ENCODE measurements around the gene NKAIN2. TPM values are rescaled to one million over a fixed set of nuclear protein-coding genes. Genes with fewer than 3 reads are reported as not detected.
"Not testable (repeated sequence)": the region's sequence is repeated elsewhere in the genome, so short reads cannot be mapped to it uniquely, and the experiment has no call there.

Gene NKAIN2
- total RNA-seq, 1 donor from 2014 or later = 4.0 TPM

GRCh38 chr6:124234801-124235200, 431.1 kb downstream of the NKAIN2 start:
- DNase-seq (ENCODE audit: low spot score) = no peak
- Mint-ChIP-seq H3K27me3 (ENCODE audit: low read depth) (no peaks in the 10 kb centered on the region), H3K27ac (ENCODE audit: unreplicated experiment) (no peak overlapping the region), H3K4me1 (ENCODE audit: low read depth) (peaks cover 3% of the 10 kb centered on the region), H3K36me3 (ENCODE audit: low read depth) (peaks cover 13% of the 10 kb centered on the region), H3K9me3 (ENCODE audit: low read depth) (peaks cover 13% of the 10 kb centered on the region), H3K4me3 (ENCODE audit: unreplicated experiment) (no peak overlapping the region)
- TF ChIP-seq CTCF (IDR thresholded peaks at IDR 0.05) = no peak

GRCh38 chr6:124237911-124238310, 434.2 kb downstream of the NKAIN2 start:
- Mint-ChIP-seq H3K36me3 (ENCODE audit: low read depth) (peaks cover 10% of the 10 kb centered on the region), H3K4me3 (ENCODE audit: unreplicated experiment) (no peak overlapping the region), H3K4me1 (ENCODE audit: low read depth) (no peaks in the 10 kb centered on the region), H3K27ac (ENCODE audit: unreplicated experiment) (no peak overlapping the region), H3K9me3 (ENCODE audit: low read depth) (peaks cover 17% of the 10 kb centered on the region), H3K27me3 (ENCODE audit: low read depth) (no peaks in the 10 kb centered on the region)
- no peak for TF ChIP-seq CTCF (IDR thresholded peaks at IDR 0.05)
- no peak for DNase-seq (ENCODE audit: low spot score)

GRCh38 chr6:124238408-124238807, 434.7 kb downstream of the NKAIN2 start:
- not testable (repeated sequence) for H3K27me3 Mint-ChIP-seq (ENCODE audit: low read depth)
- H3K9me3 Mint-ChIP-seq (ENCODE audit: low read depth) = peaks cover 17% of the 10 kb centered on the region

GRCh38 chr6:124254941-124255685, 451.4 kb downstream of the NKAIN2 start:
- no peaks in the 10 kb centered on the region for H3K9me3 Mint-ChIP-seq (ENCODE audit: low read depth)
- H3K36me3 Mint-ChIP-seq (ENCODE audit: low read depth) = no peaks in the 10 kb centered on the region
- H3K4me3 Mint-ChIP-seq (ENCODE audit: unreplicated experiment) = no peak overlapping the region
- no peak for DNase-seq (ENCODE audit: low spot score)
- H3K4me1 Mint-ChIP-seq (ENCODE audit: low read depth) = no peaks in the 10 kb centered on the region
- no peak overlapping the region for H3K27ac Mint-ChIP-seq (ENCODE audit: unreplicated experiment)
- H3K27me3 Mint-ChIP-seq (ENCODE audit: low read depth) = peaks cover 5% of the 10 kb centered on the region
- TF ChIP-seq CTCF (IDR thresholded peaks at IDR 0.05) = no peak

More at GRCh38 chr6:124238408-124238807, 434.7 kb downstream of the NKAIN2 start:
- DNase-seq (ENCODE audit: low spot score); H3K4me1 Mint-ChIP-seq (ENCODE audit: low read depth); H3K4me3 Mint-ChIP-seq (ENCODE audit: unreplicated experiment); H3K27ac Mint-ChIP-seq (ENCODE audit: unreplicated experiment); H3K36me3 Mint-ChIP-seq (ENCODE audit: low read depth): not testable (repeated sequence)

GRCh38 chr6:124260337-124260736, 456.7 kb downstream of the NKAIN2 start:
- no peak for TF ChIP-seq CTCF (IDR thresholded peaks at IDR 0.05)

GRCh38 chr6:124269733-124270132, 466.1 kb downstream of the NKAIN2 start:
- Mint-ChIP-seq H3K27ac (ENCODE audit: unreplicated experiment) (no peak overlapping the region), H3K27me3 (ENCODE audit: low read depth) (no peaks in the 10 kb centered on the region), H3K4me1 (ENCODE audit: low read depth) (no peaks in the 10 kb centered on the region), H3K36me3 (ENCODE audit: low read depth) (no peaks in the 10 kb centered on the region), H3K4me3 (ENCODE audit: unreplicated experiment) (no peak overlapping the region), H3K9me3 (ENCODE audit: low read depth) (peaks cover 4% of the 10 kb centered on the region)
- TF ChIP-seq CTCF (IDR thresholded peaks at IDR 0.05) = no peak
- DNase-seq (ENCODE audit: low spot score) = no peak

More at GRCh38 chr6:124260337-124260736, 456.7 kb downstream of the NKAIN2 start:
- H3K36me3 Mint-ChIP-seq (ENCODE audit: low read depth) = no peaks in the 10 kb centered on the region
- no peak overlapping the region for H3K4me3 Mint-ChIP-seq (ENCODE audit: unreplicated experiment)
- no peaks in the 10 kb centered on the region for H3K9me3 Mint-ChIP-seq (ENCODE audit: low read depth)
- peaks cover 3% of the 10 kb centered on the region for H3K27me3 Mint-ChIP-seq (ENCODE audit: low read depth)
- no peaks in the 10 kb centered on the region for H3K4me1 Mint-ChIP-seq (ENCODE audit: low read depth)
- no peak overlapping the region for H3K27ac Mint-ChIP-seq (ENCODE audit: unreplicated experiment)
- no peak for DNase-seq (ENCODE audit: low spot score)
